ENCODE results near the gene STK17B.

Gene STK17B

DNA sequence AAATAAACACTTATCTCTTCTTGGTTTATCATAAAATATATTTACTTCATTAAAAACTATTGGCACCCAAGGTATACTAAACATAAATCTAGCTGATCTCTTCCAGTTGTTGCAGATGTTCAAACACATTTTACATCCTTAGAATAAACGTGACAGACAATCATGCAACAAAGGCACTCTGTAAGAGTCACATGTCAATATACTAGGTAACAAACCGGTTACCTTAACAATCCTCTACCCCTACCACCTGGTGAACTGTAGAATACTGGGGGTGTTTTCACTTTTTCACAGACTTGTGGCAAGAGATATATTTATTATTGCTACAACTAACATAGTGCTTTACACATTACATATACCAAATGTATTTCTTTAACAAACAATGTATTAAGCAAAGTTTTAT is 15.8 kb downstream of the STK17B start (continued):
- TF ChIP-seq ZBTB7A (tag by site-specific recombination; IDR thresholded peaks at IDR 0.05; ENCODE audit: low read depth): no peak

DNA sequence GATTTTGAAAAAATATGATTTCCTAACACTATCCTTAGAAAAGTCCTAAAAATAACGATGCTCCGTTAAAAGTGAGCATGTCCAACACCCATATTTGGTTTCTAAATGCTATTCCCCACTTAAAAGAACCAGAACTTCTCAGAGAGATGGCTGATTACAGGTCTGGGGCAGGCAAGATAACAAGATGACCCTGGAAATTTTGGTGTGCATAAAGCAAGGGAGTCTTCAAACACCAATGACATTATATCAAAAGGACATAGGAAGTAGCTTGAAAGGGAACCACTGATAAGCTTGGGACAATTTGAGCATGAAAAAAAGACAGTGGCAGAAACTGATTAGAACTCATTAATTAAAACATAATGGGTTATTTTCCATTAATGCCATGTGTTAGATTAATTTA is 17.9 kb downstream of the STK17B start:
- Histone ChIP-seq H3K4me1 (ENCODE audit: control insufficient read depth, insufficient read depth, low read length) (no peaks in the 10 kb centered on the region), H3K4me3 (ENCODE audit: low read depth, low read length) (no peak overlapping the region), H3K27ac (ENCODE audit: extremely low read depth, low read depth, low read length) (no peak overlapping the region), H3K9me3 (ENCODE audit: control insufficient read depth, insufficient read depth, low read depth, low read length) (no peaks in the 10 kb centered on the region), H3K36me3 (ENCODE audit: control insufficient read depth in 2 of 2, insufficient read depth in 1 of 2, low read length in 2 of 2) (peaks cover 20 to 36% of the 10 kb centered on the region in 2 experiments)
- CTCF ChIA-PET: no interaction called here
- no peak for TF ChIP-seq ZNF311 (tag by site-specific recombination; IDR thresholded peaks at IDR 0.05; ENCODE audit: borderline replicate concordance)
- TF ChIP-seq, protein P1, sequence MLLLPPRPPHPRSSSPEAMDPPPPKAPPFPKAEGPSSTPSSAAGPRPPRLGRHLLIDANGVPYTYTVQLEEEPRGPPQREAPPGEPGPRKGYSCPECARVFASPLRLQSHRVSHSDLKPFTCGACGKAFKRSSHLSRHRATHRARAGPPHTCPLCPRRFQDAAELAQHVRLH (tag by site-specific recombination; IDR thresholded peaks at IDR 0.05): no peak
- TF ChIP-seq ZNF157 (tag by site-specific recombination; IDR thresholded peaks at IDR 0.05): no peak
- TF ChIP-seq ZSCAN23 (tag by site-specific recombination; IDR thresholded peaks at IDR 0.05): no peak
- no peak for TF ChIP-seq ZNF677 (tag by site-specific recombination; IDR thresholded peaks at IDR 0.05)
- TF ChIP-seq, protein P2, sequence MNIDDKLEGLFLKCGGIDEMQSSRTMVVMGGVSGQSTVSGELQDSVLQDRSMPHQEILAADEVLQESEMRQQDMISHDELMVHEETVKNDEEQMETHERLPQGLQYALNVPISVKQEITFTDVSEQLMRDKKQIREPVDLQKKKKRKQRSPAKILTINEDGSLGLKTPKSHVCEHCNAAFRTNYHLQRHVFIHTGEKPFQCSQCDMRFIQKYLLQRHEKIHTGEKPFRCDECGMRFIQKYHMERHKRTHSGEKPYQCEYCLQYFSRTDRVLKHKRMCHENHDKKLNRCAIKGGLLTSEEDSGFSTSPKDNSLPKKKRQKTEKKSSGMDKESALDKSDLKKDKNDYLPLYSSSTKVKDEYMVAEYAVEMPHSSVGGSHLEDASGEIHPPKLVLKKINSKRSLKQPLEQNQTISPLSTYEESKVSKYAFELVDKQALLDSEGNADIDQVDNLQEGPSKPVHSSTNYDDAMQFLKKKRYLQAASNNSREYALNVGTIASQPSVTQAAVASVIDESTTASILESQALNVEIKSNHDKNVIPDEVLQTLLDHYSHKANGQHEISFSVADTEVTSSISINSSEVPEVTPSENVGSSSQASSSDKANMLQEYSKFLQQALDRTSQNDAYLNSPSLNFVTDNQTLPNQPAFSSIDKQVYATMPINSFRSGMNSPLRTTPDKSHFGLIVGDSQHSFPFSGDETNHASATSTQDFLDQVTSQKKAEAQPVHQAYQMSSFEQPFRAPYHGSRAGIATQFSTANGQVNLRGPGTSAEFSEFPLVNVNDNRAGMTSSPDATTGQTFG (tag by site-specific recombination; IDR thresholded peaks at IDR 0.05; ENCODE audit: borderline replicate concordance): no peak
- TF ChIP-seq GLI2 (tag by site-specific recombination; IDR thresholded peaks at IDR 0.05; ENCODE audit: borderline replicate concordance, low read depth): no peak
- POLR2A ChIA-PET: no interaction called here

DNA sequence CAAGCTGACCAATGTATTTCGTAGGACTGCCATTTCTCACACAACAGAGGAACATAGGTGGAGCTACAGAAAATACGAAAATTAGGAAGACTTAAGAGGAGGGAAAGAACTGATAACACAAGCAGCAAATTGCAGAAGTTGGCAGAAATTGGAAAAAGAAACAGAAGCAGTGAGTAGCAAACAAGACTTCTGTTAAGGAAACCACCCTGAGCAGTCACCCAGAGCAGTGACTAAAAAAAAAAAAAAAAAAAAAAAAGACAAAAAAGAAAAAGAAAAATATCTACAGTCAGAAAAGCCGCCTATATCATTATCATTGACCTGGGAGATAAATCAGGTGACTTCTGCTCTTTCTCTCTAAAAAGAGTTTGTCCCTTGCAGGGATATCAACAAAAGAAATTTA is 21.4 kb downstream of the STK17B start:
- Histone ChIP-seq H3K36me3 (ENCODE audit: control insufficient read depth in 2 of 2, insufficient read depth in 1 of 2, low read length in 2 of 2) (peaks cover 28 to 42% of the 10 kb centered on the region in 2 experiments), H3K4me1 (ENCODE audit: control insufficient read depth, insufficient read depth, low read length) (peaks cover 2% of the 10 kb centered on the region; the same call in 1 of the 2 replicates), H3K27ac (ENCODE audit: extremely low read depth, low read depth, low read length) (no peak overlapping the region), H3K9me3 (ENCODE audit: control insufficient read depth, insufficient read depth, low read depth, low read length) (no peaks in the 10 kb centered on the region), H3K4me3 (ENCODE audit: low read depth, low read length) (no peak overlapping the region)
- TF ChIP-seq, protein P3, sequence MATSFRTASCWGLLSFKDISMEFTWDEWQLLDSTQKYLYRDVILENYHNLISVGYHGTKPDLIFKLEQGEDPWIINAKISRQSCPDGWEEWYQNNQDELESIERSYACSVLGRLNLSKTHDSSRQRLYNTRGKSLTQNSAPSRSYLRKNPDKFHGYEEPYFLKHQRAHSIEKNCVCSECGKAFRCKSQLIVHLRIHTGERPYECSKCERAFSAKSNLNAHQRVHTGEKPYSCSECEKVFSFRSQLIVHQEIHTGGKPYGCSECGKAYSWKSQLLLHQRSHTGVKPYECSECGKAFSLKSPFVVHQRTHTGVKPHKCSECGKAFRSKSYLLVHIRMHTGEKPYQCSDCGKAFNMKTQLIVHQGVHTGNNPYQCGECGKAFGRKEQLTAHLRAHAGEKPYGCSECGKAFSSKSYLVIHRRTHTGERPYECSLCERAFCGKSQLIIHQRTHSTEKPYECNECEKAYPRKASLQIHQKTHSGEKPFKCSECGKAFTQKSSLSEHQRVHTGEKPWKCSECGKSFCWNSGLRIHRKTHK (tag by site-specific recombination; IDR thresholded peaks at IDR 0.05): no peak
- TF ChIP-seq ZEB2 (tag by site-specific recombination; IDR thresholded peaks at IDR 0.05): no peak
- no peak for TF ChIP-seq OVOL3 (tag by site-specific recombination; IDR thresholded peaks at IDR 0.05)
- TF ChIP-seq ZNF629 (tag by site-specific recombination; IDR thresholded peaks at IDR 0.05): no peak
- TF ChIP-seq, protein P4, sequence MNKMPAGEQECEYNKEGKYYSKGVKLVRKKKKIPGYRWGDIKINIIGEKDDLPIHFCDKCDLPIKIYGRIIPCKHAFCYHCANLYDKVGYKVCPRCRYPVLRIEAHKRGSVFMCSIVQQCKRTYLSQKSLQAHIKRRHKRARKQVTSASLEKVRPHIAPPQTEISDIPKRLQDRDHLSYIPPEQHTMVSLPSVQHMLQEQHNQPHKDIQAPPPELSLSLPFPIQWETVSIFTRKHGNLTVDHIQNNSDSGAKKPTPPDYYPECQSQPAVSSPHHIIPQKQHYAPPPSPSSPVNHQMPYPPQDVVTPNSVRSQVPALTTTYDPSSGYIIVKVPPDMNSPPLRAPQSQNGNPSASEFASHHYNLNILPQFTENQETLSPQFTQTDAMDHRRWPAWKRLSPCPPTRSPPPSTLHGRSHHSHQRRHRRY (tag by site-specific recombination; IDR thresholded peaks at IDR 0.05): no peak
- ChIA-PET POLR2A (interaction anchor here (0.7 kb wide), 1 partner anchor 546 kb away, joined by 4 read pairs; no protein-coding TSS in a partner anchor), CTCF (no interaction called here)

DNA sequence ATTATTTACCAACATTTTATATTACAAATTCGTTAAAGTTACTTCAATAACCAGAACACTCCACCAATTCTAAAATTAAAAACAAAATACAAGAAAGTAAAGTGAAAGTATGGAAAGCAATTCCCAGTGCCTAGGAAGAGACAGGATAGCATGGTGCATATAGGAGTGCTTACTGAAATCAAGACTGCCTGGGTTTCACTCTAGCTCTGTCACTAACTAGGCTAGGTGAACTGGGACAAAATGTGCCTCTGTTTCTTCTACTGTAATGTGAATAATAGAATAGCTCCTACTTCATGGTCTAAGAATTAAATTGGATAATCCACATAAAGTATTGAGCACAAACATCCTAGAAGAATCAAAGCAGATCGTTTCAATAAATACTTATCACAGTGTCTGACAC is 22.6 kb downstream of the STK17B start:
- peaks cover 35 to 39% of the 10 kb centered on the region in 2 experiments for H3K36me3 ChIP-seq (ENCODE audit: control insufficient read depth in 2 of 2, insufficient read depth in 1 of 2, low read length in 2 of 2)
- no peak overlapping the region for H3K27ac ChIP-seq (ENCODE audit: extremely low read depth, low read depth, low read length)
- POLR2A ChIA-PET: no interaction called here
- H3K4me1 ChIP-seq (ENCODE audit: control insufficient read depth, insufficient read depth, low read length): peaks cover 2% of the 10 kb centered on the region; the same call in 1 of the 2 replicates
- H3K4me3 ChIP-seq (ENCODE audit: low read depth, low read length): no peak overlapping the region
- CTCF ChIA-PET: interaction anchor here (0.6 kb wide), 1 partner anchor 634 kb away, joined by 3 read pairs; no protein-coding TSS in a partner anchor
- H3K9me3 ChIP-seq (ENCODE audit: control insufficient read depth, insufficient read depth, low read depth, low read length): no peaks in the 10 kb centered on the region
- no peak for TF ChIP-seq ZNF23 (tag by site-specific recombination; IDR thresholded peaks at IDR 0.05; ENCODE audit: borderline replicate concordance)
- TF ChIP-seq ZNF175 (tag by site-specific recombination; IDR thresholded peaks at IDR 0.05): no peak
- no peak for TF ChIP-seq ZNF157 (tag by site-specific recombination; IDR thresholded peaks at IDR 0.05)
